A673 (cell line): ENCODE results near the gene PCIF1. TPM values are rescaled to one million over a fixed set of nuclear protein-coding genes. Genes with fewer than 3 reads are reported as not detected.
A peak's percentile ranks its signal among the peaks of the same experiment; 100 is the strongest.
"Not testable (repeated sequence)": the region's sequence is repeated elsewhere in the genome, so short reads cannot be mapped to it uniquely, and the experiment has no call there.

Experiments
- BruUV-seq: library from RNA; stranded (reverse); fragments of 400-500 nt; replicated peaks from 2 replicates; lab custom pipeline; 2021; lab: Mats Ljungman, UMichigan
- CTCF ChIA-PET: fragments of 300-600 bp; sonication (Branson Sonifier 250); formaldehyde crosslinking; loops from one replicate; lab custom pipeline; 2022; ENCODE audit warnings: antibody characterized with exemption; lab: Charles Lee
- POLR2A ChIA-PET: fragments of 300-600 bp; sonication (Branson Sonifier 250); formaldehyde crosslinking; loops from one replicate; lab custom pipeline; 2022; ENCODE audit warnings: antibody characterized with exemption; ENCODE audit not compliant: low non-redundant PET; lab: Charles Lee
- DNase-seq: peaks from one replicate; pipeline ENCODE4 v3.0.0-alpha.2; 2015; ENCODE audit warnings: low spot score
- H3K27ac ChIP-seq: fragments of 200-600 bp; sonication (generic); 2 replicates; pipeline ENCODE4 v1.5.1; 2016; ENCODE audit warnings: mixed run types, low read depth, mild to moderate bottlenecking, mixed read lengths, antibody characterized with exemption, low read length; ENCODE audit not compliant: poor library complexity, severe bottlenecking
- H3K27me3 ChIP-seq: fragments of 200-600 bp; sonication (generic); replicated peaks from 2 replicates; pipeline ENCODE4 v1.6.1; 2017; ENCODE audit warnings: mixed run types, low read depth, mild to moderate bottlenecking, mixed read lengths, antibody characterized with exemption, low read length; ENCODE audit not compliant: insufficient read depth, poor library complexity
- H3K36me3 ChIP-seq: fragments of 200-600 bp; sonication (generic); 2 replicates; pipeline ENCODE4 v1.6.1; 2016; ENCODE audit warnings: mixed run types, mild to moderate bottlenecking, mixed read lengths, antibody characterized with exemption, low read length; ENCODE audit not compliant: insufficient read depth, poor library complexity, severe bottlenecking
- H3K4me1 ChIP-seq: fragments of 200-600 bp; sonication (generic); 2 replicates; pipeline ENCODE4 v1.6.1; 2017; ENCODE audit warnings: mixed run types, mild to moderate bottlenecking, mixed read lengths, antibody characterized with exemption, low read length; ENCODE audit not compliant: insufficient read depth, poor library complexity, severe bottlenecking
- H3K4me3 ChIP-seq: fragments of 200-600 bp; sonication (generic); 2 replicates; pipeline ENCODE4 v1.5.1; 2016; ENCODE audit warnings: low read depth, mixed run types, mild to moderate bottlenecking, mixed read lengths, low read length; ENCODE audit not compliant: poor library complexity, severe bottlenecking
- H3K9me3 ChIP-seq: fragments of 200-600 bp; sonication (generic); 2 replicates; pipeline ENCODE4 v1.6.1; 2016; ENCODE audit warnings: mixed run types, low read depth, mild to moderate bottlenecking, mixed read lengths, antibody characterized with exemption, low read length; ENCODE audit not compliant: poor library complexity, severe bottlenecking
- CTCF ChIP-seq: fragments of 300-800, 200-600 bp; sonication (generic); conservative IDR thresholded peaks from 2 replicates; pipeline ENCODE4 v1.5.1; 2017; ENCODE audit warnings: low read depth, mild to moderate bottlenecking, antibody characterized with exemption, low read length, moderate library complexity, mixed read lengths
- EZH2 ChIP-seq: fragments of 200-600 bp; sonication (generic); IDR thresholded peaks from 2 replicates; pipeline ENCODE4 v1.6.1; 2017; ENCODE audit warnings: borderline replicate concordance, low read depth, mild to moderate bottlenecking, mixed read lengths, antibody characterized with exemption, low read length; ENCODE audit not compliant: poor library complexity, severe bottlenecking
- intact Hi-C: fragments of 100-400 bp; cut with micrococcal nuclease; formaldehyde crosslinking; loops from one replicate; pipeline ENCODE4 v1.10.0; 2022; ENCODE audit not compliant: unreplicated experiment
- total RNA-seq: library from RNA; stranded (reverse); gene quantifications from 2 replicates; pipeline ENCODE4 v1.2.3, GENCODE V29; 2021

PCIF1 gene
- total RNA-seq, 1 experiment from 2014 or later, result 47.5 TPM

DNA sequence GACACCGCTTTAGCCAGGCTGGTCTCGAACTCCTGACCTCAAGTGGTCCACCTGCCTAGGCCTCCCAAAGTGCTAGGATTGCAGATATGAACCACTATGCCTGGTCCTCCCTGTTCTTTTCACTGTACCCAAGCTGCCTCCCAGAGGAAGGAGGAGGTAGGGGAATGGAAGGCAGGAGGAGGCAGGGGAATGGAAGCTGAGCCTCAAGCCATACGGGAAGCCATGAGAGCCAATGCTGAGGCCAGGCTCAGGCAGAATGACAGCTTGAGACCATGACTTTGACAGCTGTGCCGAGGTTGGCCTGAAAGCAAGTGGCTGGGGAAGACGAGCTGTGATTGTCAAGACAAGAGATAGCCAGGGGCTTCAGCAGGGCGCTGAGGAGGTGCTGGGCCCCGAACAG is 51.1 kb downstream of the PCIF1 start:
- intact Hi-C loops, result no loop called here
- Histone ChIP-seq H3K4me3 (no peak overlapping the region), H3K36me3 (no peaks in the 10 kb centered on the region), H3K27me3 (no peaks in the 10 kb centered on the region), H3K4me1 (no peaks in the 10 kb centered on the region), H3K9me3 (no peaks in the 10 kb centered on the region), H3K27ac (no peak overlapping the region)
- POLR2A ChIA-PET, result no interaction called here
- CTCF ChIA-PET, result interaction anchor here (1.5 to 2.6 kb wide), 2 partner anchors 9 to 15 kb away, joined by 3 to 18 read pairs; no protein-coding TSS in a partner anchor
- TF ChIP-seq EZH2 (no peak), CTCF (0 out of 2 replicates have a peak, but pooled peaks have one; percentile 29)
- DNase-seq, result no peak
- no TSS peak for BruUV-seq

GRCh38 chr20:45987108-45987780 is 52.8 kb downstream of the PCIF1 start:
- no peak overlapping the region for H3K27ac ChIP-seq
- no peaks in the 10 kb centered on the region for H3K27me3 ChIP-seq
- DNase-seq, result peak; percentile 77
- CTCF ChIA-PET, result interaction anchor here (0.6 to 2.6 kb wide), 13 partner anchors 8 to 496 kb away, joined by 3 to 18 read pairs (median 5); no protein-coding TSS in a partner anchor
- H3K4me1 ChIP-seq, result no peaks in the 10 kb centered on the region
- no peak overlapping the region for H3K4me3 ChIP-seq
- H3K36me3 ChIP-seq, result no peaks in the 10 kb centered on the region
- intact Hi-C loops, result no loop called here
- H3K9me3 ChIP-seq, result no peaks in the 10 kb centered on the region
- BruUV-seq, result no TSS peak
- POLR2A ChIA-PET, result no interaction called here
- peak; percentile 97 for TF ChIP-seq CTCF
- TF ChIP-seq EZH2, result no peak

DNA sequence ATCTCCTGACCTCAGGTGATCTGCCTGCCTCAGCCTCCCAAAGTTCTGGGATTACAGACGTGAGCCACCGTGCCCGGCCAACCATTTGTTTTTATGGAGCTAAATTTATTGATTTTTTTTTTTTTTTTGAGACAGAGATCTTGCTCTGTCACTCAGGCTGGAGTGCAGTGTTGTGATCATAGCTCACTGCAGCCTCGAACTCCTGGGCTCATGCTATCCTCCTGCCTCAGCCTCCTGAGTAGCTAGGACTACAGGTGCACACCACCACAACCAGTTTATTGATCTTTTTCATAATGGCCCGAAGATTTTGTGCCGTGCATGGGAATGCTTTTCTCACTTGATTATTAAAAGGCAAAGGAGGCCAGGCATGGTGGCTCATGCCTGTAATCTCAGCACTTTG is 54.3 kb downstream of the PCIF1 start:
- BruUV-seq, H3K36me3 ChIP-seq, H3K9me3 ChIP-seq, H3K27ac ChIP-seq, H3K4me3 ChIP-seq, DNase-seq, H3K4me1 ChIP-seq, intact Hi-C loops, H3K27me3 ChIP-seq, POLR2A ChIA-PET: not testable (repeated sequence)
- CTCF ChIA-PET, result interaction anchor here (0.6 to 0.7 kb wide), 2 partner anchors 132 to 358 kb away, joined by 8 to 14 read pairs; no protein-coding TSS in a partner anchor
